Activated T-helper 2 cell treated with anti-CD3 and anti-CD28 coated beads, Interferon-gamma antibody, Interleukin-2, Interleukin-4, amounts not matched to agents 10 μg/mL and 5 μg/mL and 100 μg/mL, durations not matched to agents 14 hours and 24 hours and 36 hours (primary cell): ENCODE data around the gene SMAD7. TPM values are rescaled to one million over a fixed set of nuclear protein-coding genes. Genes with fewer than 3 reads are reported as not detected.

Source experiments
- DNase-seq: peaks from one replicate; pipeline ENCODE4 v3.0.0; 2021; ENCODE audit warnings: low spot score
- H3K27ac Mint-ChIP-seq: one replicate; pipeline ENCODE4 v1.8.0; 2021; ENCODE audit warnings: mixed read lengths
- H3K27me3 Mint-ChIP-seq: one replicate; pipeline ENCODE4 v1.8.0; 2021; ENCODE audit warnings: low read depth, mixed read lengths
- H3K36me3 Mint-ChIP-seq: one replicate; pipeline ENCODE4 v1.8.0; 2021; ENCODE audit warnings: low read depth, mixed read lengths
- H3K4me1 Mint-ChIP-seq: one replicate; pipeline ENCODE4 v1.8.0; 2021; ENCODE audit warnings: low read depth, mixed read lengths
- H3K4me3 Mint-ChIP-seq: one replicate; pipeline ENCODE4 v1.8.0; 2021; ENCODE audit warnings: low read depth, mild to moderate bottlenecking, moderate library complexity, mixed read lengths
- H3K9me3 Mint-ChIP-seq: one replicate; pipeline ENCODE4 v1.8.0; 2021; ENCODE audit warnings: mixed read lengths
- intact Hi-C: fragments of 100-400 bp; cut with micrococcal nuclease; formaldehyde crosslinking; loops from one replicate; pipeline ENCODE4 v1.15.1; 2023
- total RNA-seq: library from RNA; stranded (reverse); gene quantifications from 2 replicates; pipeline ENCODE4 v1.2.3, GENCODE V29; 2022

The SMAD7 gene
- total RNA-seq, 1 donor from 2014 or later = 21.1 TPM

DNA sequence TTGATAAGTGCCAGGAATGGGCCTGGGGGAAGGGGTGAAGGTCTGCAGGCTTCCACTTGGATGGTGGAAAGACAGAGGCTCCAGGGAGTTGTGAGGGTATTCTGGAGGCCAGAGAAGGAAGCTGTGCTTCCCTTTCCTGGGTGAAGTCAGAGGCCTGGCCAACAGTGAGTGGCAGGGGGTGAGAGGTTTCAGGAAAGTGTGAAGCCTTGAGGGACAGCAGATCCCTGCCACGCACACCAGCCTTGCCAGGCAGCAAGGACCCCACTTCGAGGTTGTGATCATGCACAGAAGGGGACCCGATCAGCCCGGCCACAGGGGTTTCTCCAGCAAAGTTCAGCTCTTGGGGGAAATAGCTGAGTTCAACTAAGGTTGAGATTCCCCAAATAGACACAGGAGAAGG is 66.5 kb downstream of the SMAD7 start:
- H3K27ac Mint-ChIP-seq = no peak overlapping the region
- intact Hi-C loops = no loop called here
- H3K4me3 Mint-ChIP-seq = no peak overlapping the region
- H3K4me1 Mint-ChIP-seq = peaks cover 10% of the 10 kb centered on the region
- no peak for DNase-seq
- H3K36me3 Mint-ChIP-seq = no peaks in the 10 kb centered on the region
- peaks cover 2% of the 10 kb centered on the region for H3K27me3 Mint-ChIP-seq
- H3K9me3 Mint-ChIP-seq = no peaks in the 10 kb centered on the region

- no peak for DNase-seq
- peaks cover 10% of the 10 kb centered on the region for H3K4me1 Mint-ChIP-seq
- no peak overlapping the region for H3K4me3 Mint-ChIP-seq
- intact Hi-C loops = no loop called here
- H3K9me3 Mint-ChIP-seq = no peaks in the 10 kb centered on the region
- H3K27ac Mint-ChIP-seq = no peak overlapping the region
- H3K27me3 Mint-ChIP-seq = peaks cover 2% of the 10 kb centered on the region
- no peaks in the 10 kb centered on the region for H3K36me3 Mint-ChIP-seq
These were observed 68.4 kb downstream of the SMAD7 start for GRCh38 chr18:48882379-48882778.

- DNase-seq = no peak
- H3K4me1 Mint-ChIP-seq = peaks cover 10% of the 10 kb centered on the region
- no peak overlapping the region for H3K27ac Mint-ChIP-seq
- H3K27me3 Mint-ChIP-seq = peaks cover 2% of the 10 kb centered on the region
- H3K4me3 Mint-ChIP-seq = no peak overlapping the region
- intact Hi-C loops = no loop called here
- H3K9me3 Mint-ChIP-seq = no peaks in the 10 kb centered on the region
- H3K36me3 Mint-ChIP-seq = no peaks in the 10 kb centered on the region
These were observed 69.8 kb downstream of the SMAD7 start for GRCh38 chr18:48880931-48881330.

GRCh38 chr18:48879008-48879431 is 71.7 kb downstream of the SMAD7 start:
- Mint-ChIP-seq H3K4me1 (peaks cover 10% of the 10 kb centered on the region), H3K27me3 (no peaks in the 10 kb centered on the region), H3K9me3 (no peaks in the 10 kb centered on the region), H3K27ac (no peak overlapping the region), H3K4me3 (no peak overlapping the region), H3K36me3 (no peaks in the 10 kb centered on the region)
- intact Hi-C loops = no loop called here
- DNase-seq = no peak

DNA sequence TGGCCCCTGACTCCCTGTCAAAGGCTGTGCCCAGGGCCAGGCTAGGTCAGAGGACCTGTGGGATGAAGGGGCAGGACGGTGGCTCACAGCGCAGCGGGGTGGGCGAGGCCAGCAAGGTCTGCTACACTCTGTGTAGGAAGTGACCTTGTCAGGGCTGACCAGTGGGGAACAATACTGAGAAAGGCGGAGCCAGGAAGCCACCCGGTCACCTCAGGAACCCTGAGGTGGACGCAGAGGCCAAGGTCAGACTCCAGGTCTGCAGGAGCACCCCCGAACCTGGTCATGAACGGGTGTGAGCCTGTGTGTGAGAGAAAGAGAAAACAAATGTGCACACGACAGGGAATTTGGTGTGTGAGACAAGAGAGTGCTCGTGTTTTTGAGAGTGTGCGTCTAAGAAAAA is 72.3 kb downstream of the SMAD7 start:
- Mint-ChIP-seq H3K4me1 (peaks cover 11% of the 10 kb centered on the region), H3K27ac (no peak overlapping the region), H3K9me3 (no peaks in the 10 kb centered on the region), H3K27me3 (no peaks in the 10 kb centered on the region), H3K36me3 (no peaks in the 10 kb centered on the region), H3K4me3 (no peak overlapping the region)
- DNase-seq = no peak
- intact Hi-C loops = no loop called here

DNA sequence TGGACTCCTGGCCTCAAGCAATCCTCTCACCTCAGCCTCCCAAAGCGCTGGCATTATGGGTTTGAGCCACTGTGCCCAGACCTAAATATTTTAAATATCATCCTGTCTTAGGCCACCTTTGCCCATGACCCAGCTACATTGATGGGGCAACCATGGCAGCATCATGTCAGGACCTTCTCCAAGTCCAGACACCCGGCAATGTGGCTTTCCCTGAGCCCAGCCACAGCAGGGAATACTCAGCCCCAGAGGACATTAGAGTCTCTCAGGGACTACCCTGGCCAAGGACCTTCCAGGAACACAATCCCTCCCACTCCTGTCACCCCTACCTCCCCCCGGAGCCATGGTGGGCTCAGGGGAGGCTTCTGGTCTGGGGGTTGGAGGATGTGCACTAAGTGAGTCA is 72.8 kb downstream of the SMAD7 start:
- intact Hi-C loops = no loop called here
- Mint-ChIP-seq H3K36me3 (no peaks in the 10 kb centered on the region), H3K4me1 (peaks cover 16% of the 10 kb centered on the region), H3K27ac (no peak overlapping the region), H3K4me3 (no peak overlapping the region), H3K9me3 (no peaks in the 10 kb centered on the region), H3K27me3 (no peaks in the 10 kb centered on the region)
- no peak for DNase-seq

DNA sequence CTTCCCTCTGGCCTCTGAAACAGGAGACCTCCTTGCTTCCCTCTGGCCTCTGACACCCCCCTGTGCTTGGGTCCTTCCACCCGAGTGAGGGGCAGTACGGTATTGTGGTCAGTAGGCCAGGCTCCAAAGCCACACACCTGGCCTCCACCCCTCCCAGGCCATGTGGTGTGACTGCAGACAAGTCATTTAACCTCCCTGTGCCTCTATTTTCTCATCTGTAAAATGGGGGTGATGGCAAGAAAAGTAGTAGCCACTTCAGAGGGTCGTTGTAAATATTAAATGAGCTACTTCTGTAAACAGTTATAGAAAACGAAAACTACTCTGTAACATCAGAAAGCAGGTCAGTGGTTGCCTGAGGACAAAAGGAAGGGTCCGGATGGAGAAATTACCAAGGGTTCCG is 74.2 kb downstream of the SMAD7 start:
- H3K36me3 Mint-ChIP-seq = no peaks in the 10 kb centered on the region

GRCh38 chr18:48875942-48876511 is 74.7 kb downstream of the SMAD7 start:
- Mint-ChIP-seq H3K36me3 (no peaks in the 10 kb centered on the region), H3K27me3 (no peaks in the 10 kb centered on the region), H3K4me3 (no peak overlapping the region)

More for the DNA sequence above, 74.2 kb downstream of the SMAD7 start:
- no peak overlapping the region for H3K27ac Mint-ChIP-seq
- H3K27me3 Mint-ChIP-seq = no peaks in the 10 kb centered on the region
- intact Hi-C loops = no loop called here
- peaks cover 22% of the 10 kb centered on the region for H3K4me1 Mint-ChIP-seq
- H3K9me3 Mint-ChIP-seq = no peaks in the 10 kb centered on the region
- H3K4me3 Mint-ChIP-seq = no peak overlapping the region
- DNase-seq = no peak

GRCh38 chr18:48875314-48875941 is 75.3 kb downstream of the SMAD7 start:
- no peaks in the 10 kb centered on the region for H3K27me3 Mint-ChIP-seq
- H3K36me3 Mint-ChIP-seq = no peaks in the 10 kb centered on the region
- no peak overlapping the region for H3K27ac Mint-ChIP-seq
- DNase-seq = no peak
- H3K9me3 Mint-ChIP-seq = no peaks in the 10 kb centered on the region
- peaks cover 19% of the 10 kb centered on the region for H3K4me1 Mint-ChIP-seq
- H3K4me3 Mint-ChIP-seq = no peak overlapping the region
- intact Hi-C loops = no loop called here

More at GRCh38 chr18:48875942-48876511, 74.7 kb downstream of the SMAD7 start:
- Mint-ChIP-seq H3K4me1 (peaks cover 24% of the 10 kb centered on the region), H3K27ac (no peak overlapping the region), H3K9me3 (no peaks in the 10 kb centered on the region)
- no peak for DNase-seq
- intact Hi-C loops = no loop called here

- DNase-seq = no peak
- H3K27me3 Mint-ChIP-seq = no peaks in the 10 kb centered on the region
- H3K9me3 Mint-ChIP-seq = no peaks in the 10 kb centered on the region
- H3K27ac Mint-ChIP-seq = no peak overlapping the region
- peaks cover 18% of the 10 kb centered on the region for H3K4me1 Mint-ChIP-seq
- intact Hi-C loops = no loop called here
- H3K36me3 Mint-ChIP-seq = no peaks in the 10 kb centered on the region
- H3K4me3 Mint-ChIP-seq = no peak overlapping the region
These were observed 76.0 kb downstream of the SMAD7 start for GRCh38 chr18:48874701-48875162.

GRCh38 chr18:48874233-48874632 is 76.5 kb downstream of the SMAD7 start:
- H3K27me3 Mint-ChIP-seq = no peaks in the 10 kb centered on the region
- H3K4me3 Mint-ChIP-seq = no peak overlapping the region
- no peak overlapping the region for H3K27ac Mint-ChIP-seq
- H3K36me3 Mint-ChIP-seq = no peaks in the 10 kb centered on the region
- no peak for DNase-seq
- no peaks in the 10 kb centered on the region for H3K9me3 Mint-ChIP-seq
- peaks cover 22% of the 10 kb centered on the region for H3K4me1 Mint-ChIP-seq
- intact Hi-C loops = no loop called here

DNA sequence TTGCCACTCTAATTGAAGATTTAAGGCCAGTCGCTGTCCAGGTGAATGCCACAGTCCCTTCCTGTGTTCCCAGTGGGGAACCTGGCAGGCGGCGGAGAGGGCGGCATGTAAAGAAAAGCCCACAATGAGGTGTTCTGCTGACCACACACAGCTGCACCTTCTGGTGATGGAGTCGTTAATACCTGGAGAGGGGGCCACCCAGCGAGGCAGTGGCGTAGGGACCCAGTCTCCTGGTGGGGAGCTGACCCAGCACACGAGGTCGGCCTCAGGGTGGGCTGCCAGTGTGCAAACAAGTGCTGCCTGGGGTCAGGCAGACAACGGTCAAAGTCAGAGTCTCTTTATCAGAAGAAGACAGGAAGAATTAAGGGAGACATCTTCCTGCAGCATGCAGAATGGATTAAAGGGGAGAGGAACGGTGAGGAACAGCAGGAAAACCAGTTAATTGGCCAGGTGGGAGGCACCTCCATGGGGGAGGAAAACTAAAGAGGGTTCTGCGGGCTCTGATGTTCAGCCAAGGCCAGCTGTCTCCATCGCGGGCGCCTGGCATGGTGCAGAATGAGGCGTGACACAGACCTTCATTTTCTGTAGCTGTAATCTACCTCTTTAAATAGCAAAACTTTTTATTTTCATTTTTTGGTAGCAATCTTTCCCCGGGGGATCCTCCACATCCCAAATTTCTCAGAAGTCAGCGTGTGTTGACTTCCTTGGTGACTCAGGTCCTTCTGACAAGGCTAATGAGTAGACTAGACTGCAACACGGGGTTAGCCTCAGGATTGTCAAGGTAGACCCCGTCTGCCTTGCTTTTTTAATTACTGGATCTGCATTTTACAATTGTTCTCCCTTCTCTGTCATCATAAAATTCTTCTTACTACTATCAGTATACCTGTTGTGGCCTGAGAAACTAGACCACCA is 78.3 kb downstream of the SMAD7 start:
- intact Hi-C loops = no loop called here
- H3K27ac Mint-ChIP-seq = peak overlapping the region; percentile 66
- no peak for DNase-seq
- peaks cover 37% of the 10 kb centered on the region for H3K4me1 Mint-ChIP-seq
- no peaks in the 10 kb centered on the region for H3K9me3 Mint-ChIP-seq
- no peaks in the 10 kb centered on the region for H3K27me3 Mint-ChIP-seq
- H3K4me3 Mint-ChIP-seq = no peak overlapping the region
- H3K36me3 Mint-ChIP-seq = no peaks in the 10 kb centered on the region
